A549 treated with GW870086 at 1 μM for 4 hours (cell line): ENCODE data around the gene OR8B2. TPM values are rescaled to one million over a fixed set of nuclear protein-coding genes. Genes with fewer than 3 reads are reported as not detected.

ENCODE experiments used
- total RNA-seq: library from RNA; stranded (reverse); fragments of 200-300 nt; extraction: Qiagen RNA extraction; gene quantifications from 5 replicates; pipeline ENCODE4 v1.2.3, GENCODE V29; 2022; ENCODE audit warnings: low read depth

OR8B2 gene, protein sequence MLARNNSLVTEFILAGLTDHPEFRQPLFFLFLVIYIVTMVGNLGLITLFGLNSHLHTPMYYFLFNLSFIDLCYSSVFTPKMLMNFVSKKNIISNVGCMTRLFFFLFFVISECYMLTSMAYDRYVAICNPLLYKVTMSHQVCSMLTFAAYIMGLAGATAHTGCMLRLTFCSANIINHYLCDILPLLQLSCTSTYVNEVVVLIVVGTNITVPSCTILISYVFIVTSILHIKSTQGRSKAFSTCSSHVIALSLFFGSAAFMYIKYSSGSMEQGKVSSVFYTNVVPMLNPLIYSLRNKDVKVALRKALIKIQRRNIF
- total RNA-seq = not detected in 5 replicates

DNA sequence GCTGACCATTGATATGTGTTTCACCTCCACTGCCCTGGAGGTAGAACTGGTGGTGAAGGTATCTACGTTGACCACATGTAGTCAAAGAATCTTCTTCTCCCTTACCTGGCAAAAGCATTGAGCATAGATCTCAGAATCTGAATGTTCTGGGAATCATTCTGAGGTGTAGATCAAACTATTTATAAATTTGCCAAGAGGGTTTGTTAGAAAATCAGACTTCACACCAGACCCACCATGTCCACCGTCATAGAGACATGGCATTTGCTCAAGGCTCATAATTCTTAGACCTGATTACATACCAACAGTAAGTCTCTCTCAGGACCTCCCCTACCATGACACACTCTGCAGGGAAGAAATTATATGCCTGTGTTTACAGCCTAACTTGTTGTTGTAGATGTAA lies at the start of gene OR8B2:
TSS of gene OR8B2 (minus strand) at position 101 of the 400 bp plus-strand sequence. CDS start 1,156 bp downstream, outside the sequence.

DNA sequence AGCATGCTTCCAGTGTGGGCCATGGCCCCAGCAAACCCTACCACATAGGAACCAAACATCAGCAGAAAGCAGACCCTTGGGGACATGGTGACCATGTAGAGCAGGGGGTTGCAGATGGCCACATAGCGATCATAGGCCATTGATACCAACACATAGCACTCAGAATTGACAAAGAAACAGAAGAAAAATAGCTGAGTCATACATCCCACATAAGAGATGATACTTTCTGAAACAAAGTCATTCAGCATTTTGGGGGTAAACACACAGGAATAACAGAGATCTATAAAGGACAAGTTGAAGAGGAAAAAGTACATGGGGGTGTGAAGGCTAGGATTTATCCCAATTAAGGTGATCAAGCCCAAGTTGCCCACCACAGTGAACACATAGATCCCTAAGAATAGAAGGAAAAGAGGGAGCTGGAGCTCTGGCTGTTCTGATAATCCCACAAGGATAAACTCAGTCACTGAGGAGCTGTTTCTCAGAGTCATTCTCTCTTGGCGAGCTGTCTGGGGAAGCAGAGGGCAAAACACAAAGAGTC lies 40.2 kb upstream of the OR8B2 start, which contains the start of gene OR8B4:
TSS of gene OR8B4 (minus strand) at position 488 of the 538 bp plus-strand sequence. CDS start at position 488, 0 bp downstream.

DNA sequence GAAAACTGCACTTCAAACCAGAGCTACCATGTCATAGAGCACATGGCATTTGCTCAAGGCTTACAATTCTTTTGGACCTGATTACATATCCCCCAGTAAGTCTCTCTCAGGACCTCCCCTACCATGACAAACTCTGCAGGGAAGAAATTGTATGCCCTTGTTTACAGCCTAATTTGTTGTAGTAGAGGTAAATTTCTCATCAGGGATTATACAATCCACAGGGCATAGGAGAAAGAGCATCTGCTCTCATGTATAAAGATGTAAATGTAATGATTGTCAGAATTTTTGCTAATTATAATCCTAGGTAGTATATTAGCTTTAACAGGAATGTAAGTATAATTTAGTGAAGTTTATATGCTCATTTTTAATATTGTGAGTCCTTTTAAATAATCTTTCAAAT lies 14.6 kb upstream of the OR8B2 start, which contains the start of gene OR8B3:
TSS of gene OR8B3 (minus strand) at position 101 of the 400 bp plus-strand sequence. CDS start 1,673 bp downstream, outside the sequence.

Other genes with a start within 250 kb of the OR8B2 start
- not detected in 5 replicates for gene OR10D3, start 201.2 kb downstream of the OR8B2 start, total RNA-seq
- not detected in 5 replicates for gene OR8G1, start 143.4 kb downstream of the OR8B2 start, total RNA-seq
- gene OR8G5, start 128.1 kb downstream of the OR8B2 start, total RNA-seq = not detected in 5 replicates
- not detected in 5 replicates for gene OR8D1, start 70.5 kb downstream of the OR8B2 start, total RNA-seq
- not detected in 5 replicates for gene OR8D2, start 64.3 kb downstream of the OR8B2 start, total RNA-seq
- gene OR8B3, start 14.5 kb upstream of the OR8B2 start, total RNA-seq = not detected in 5 replicates
- gene OR8B4, start 40.4 kb upstream of the OR8B2 start, total RNA-seq = not detected in 5 replicates
- not detected in 5 replicates for gene OR8B8, start 61.2 kb upstream of the OR8B2 start, total RNA-seq
- gene OR8B12, start 159.2 kb upstream of the OR8B2 start, total RNA-seq = not detected in 5 replicates
- not detected in 5 replicates for gene OR8A1, start 185.5 kb upstream of the OR8B2 start, total RNA-seq
- gene PANX3, start 226.9 kb upstream of the OR8B2 start, total RNA-seq = not detected in 5 replicates
- gene TBRG1, start 238.4 kb upstream of the OR8B2 start, total RNA-seq = 16.2 to 18.3 TPM (median 17.7 TPM) in 5 replicates